ENCODE measurements around the gene TMPRSS7.

Gene TMPRSS7

DNA sequence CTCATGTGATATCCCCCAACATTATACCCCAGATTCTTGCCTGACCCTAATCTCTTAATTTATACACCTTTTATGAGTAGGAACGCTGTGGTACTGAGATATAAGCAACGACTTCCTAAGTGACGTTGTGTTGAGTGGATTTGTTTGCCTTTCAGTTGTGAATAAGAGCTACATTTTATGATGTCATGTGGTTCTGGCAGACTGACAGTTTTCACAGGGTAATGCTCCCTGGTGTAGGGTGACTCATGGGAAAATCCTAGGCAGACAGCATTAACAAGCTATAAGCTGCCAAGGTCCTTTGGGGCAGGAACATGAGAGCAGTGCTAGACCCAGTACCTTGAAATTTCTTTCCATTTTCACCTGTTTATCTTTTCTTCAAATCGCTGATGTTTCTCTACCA is 62.8 kb downstream of the TMPRSS7 start:
- DNase-seq (ENCODE audit: low spot score): peak; percentile 95

DNA sequence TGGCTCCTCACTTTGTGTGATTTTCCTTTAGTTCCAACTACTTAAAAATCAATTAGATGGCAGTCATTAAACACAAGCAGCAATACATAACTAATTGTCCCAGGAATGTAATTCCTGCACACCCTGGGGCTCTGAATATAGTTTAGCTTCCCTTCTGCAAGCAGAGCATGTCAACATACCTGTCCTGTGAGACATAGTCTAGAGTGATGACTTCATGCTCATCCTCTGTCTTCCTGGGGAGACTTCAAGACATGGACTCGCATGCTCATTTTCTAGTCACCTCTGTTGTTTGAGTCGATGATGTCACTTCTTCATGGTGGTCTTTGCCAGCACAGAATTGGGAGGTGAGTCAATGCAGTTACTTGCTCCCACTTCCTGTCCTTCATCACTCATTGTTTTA is 67.4 kb downstream of the TMPRSS7 start:
- DNase-seq (ENCODE audit: low spot score): peak; percentile 54

GRCh38 chr3:112104774-112105173 is 70.2 kb downstream of the TMPRSS7 start:
- DNase-seq (ENCODE audit: low spot score): no peak

- DNase-seq (ENCODE audit: low spot score): no peak
These were observed 74.8 kb downstream of the TMPRSS7 start for GRCh38 chr3:112109322-112109721.

DNA sequence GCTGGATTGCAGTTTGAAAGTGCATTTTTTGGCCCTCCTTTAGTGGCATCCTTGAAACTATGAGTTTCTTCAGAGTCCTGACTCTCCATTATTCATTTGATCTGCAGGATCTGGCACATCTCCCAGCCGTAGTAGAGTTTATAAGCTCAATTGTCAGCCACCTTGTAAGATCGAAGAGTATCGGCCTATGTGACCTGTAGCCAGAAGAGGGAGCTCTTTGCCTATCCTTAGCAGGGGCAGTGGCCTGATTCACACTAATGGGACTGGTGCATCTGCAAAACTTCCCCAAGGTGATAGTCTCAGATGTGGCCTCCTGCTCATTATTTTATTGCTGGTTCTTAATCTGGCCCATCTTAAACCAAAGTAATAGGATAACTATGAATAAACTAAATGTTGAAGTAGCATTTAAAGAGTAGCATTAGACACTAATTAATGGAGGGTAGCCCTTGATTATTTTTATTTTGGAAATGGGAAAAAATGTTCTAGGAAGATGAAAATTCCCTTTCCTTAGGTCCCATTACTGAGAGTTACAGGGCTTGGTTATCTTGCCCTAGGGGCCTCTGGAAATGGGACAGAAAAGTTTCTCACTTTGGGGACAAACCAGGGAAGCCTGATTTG is 77.4 kb downstream of the TMPRSS7 start:
- peak; percentile 79 for DNase-seq (ENCODE audit: low spot score)

GRCh38 chr3:112114576-112115160 is 80.1 kb downstream of the TMPRSS7 start:
- no peak for DNase-seq (ENCODE audit: low spot score)

GRCh38 chr3:112115161-112115739 is 80.7 kb downstream of the TMPRSS7 start:
- no peak for DNase-seq (ENCODE audit: low spot score)

- DNase-seq (ENCODE audit: low spot score): no peak
These were observed 81.4 kb downstream of the TMPRSS7 start for GRCh38 chr3:112115806-112116383.

- DNase-seq (ENCODE audit: low spot score): no peak
These were observed 82.2 kb downstream of the TMPRSS7 start for GRCh38 chr3:112116748-112117186.

GRCh38 chr3:112117415-112117814 is 82.9 kb downstream of the TMPRSS7 start:
- no peak for DNase-seq (ENCODE audit: low spot score)

DNA sequence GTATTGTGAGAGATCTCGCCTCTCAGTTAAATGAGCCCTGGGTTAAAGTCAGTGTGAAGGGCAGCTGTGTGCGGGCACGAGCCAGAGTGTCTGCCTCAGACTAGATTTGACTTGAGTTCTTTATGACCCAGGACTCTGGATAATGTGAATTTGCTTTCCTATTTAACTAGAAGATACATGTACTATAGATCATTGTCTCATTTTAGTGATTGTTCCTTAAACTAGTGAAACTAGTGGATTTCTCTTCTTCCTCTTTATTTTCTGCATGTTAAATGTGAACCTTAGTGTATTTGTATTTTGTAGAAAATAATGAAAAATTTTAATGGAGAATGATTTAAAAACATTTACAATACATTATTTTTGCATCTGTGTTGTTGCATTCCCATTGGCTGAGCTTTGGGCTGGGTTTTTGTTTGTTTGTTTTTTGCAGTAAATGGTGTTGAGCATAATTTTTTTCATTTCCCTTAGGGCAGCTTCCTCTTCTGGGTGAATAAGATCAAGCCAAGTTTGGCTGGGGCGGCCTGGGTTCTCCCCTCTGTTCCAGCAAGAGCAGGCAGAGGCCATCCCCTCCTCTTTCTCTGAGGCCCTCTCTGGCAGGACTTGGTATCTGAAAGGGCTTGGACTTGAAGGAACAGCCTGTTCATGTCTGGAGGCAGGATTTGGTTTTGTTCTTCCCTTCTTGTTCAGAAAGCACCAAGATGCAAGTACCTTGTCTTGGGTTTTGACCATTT is 83.5 kb downstream of the TMPRSS7 start:
- no peak for DNase-seq (ENCODE audit: low spot score)

DNA sequence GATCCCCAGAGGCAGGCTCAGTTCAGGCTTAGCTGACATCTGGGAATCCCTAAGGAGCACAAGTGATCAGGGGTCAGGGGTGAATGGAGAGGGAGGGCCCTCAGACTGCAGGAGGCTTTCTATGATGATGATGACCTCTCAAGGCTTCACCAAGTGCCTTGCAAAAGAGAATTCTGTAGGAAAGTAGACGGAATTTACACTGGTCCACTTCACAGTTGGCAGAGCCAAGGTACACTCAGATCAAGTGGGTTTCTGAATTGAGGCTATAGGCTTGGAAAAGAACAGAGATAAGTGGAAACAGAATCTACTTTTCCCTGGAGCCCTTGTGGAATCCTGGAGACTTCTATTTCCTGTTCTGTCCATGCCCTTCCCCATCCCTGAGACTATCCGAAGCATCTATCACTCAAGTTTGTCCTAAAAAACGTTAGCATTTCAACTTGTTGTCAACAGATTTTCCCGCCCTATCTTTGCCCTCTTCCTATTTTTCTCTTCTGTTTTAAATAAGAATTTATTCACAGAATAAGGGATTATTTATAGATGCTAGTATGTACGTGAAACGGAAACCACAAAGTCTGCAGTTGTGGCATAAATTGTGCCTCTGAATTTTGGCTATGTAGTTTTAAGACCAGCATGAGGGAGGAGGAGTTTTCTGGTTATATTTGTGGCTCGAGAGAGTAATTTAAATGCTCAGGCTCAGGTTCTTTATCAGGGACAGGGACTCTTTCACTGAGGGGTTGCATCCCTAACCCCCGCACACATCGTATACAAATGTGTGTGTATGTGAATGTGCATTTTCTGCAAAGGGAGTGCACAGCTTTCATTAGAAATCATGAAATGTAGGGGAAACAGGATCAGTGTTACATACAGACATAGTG is 85.7 kb downstream of the TMPRSS7 start:
- no peak for DNase-seq (ENCODE audit: low spot score)

GRCh38 chr3:112121577-112122547 is 87.3 kb downstream of the TMPRSS7 start:
- DNase-seq (ENCODE audit: low spot score): no peak

- DNase-seq (ENCODE audit: low spot score): no peak
These were observed 88.3 kb downstream of the TMPRSS7 start for GRCh38 chr3:112122870-112123269.

GRCh38 chr3:112123548-112123947 is 89.0 kb downstream of the TMPRSS7 start:
- no peak for DNase-seq (ENCODE audit: low spot score)

DNA sequence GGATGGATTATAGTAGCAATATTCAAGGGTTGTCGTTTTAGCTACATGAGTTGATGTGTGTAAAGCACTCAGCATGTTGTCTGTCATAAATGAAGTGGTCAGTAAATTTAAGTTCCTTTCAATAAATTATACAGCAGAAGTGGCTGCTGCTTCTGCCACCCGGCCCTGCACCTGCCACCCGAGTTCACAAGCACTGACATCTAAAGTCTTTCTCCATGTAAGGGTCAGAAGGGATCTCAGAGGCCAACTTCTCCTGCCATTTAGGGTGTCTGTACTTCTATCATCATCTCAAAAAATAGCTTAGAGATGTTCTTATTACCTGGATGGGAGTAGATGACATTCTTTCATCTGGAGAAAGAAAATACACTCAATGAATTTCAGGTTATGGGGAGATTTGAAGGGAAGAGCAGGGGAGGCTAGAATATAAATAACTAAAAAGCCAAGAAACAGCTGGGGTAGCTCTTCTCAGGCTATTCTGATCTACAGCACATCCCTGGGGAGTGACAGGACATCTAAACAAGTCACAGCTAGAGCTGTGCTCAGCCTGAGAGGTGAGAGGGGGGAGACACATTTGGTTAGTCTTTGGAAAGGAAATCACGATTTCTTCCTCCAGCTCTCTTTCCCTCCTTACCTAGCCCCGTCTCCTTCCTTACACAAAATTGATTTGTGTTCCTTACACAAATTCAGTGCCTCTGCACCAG is 90.5 kb downstream of the TMPRSS7 start:
- no peak for DNase-seq (ENCODE audit: low spot score)

- peak; percentile 26 for DNase-seq (ENCODE audit: low spot score)
These were observed 92.0 kb downstream of the TMPRSS7 start for GRCh38 chr3:112126511-112126911.

DNA sequence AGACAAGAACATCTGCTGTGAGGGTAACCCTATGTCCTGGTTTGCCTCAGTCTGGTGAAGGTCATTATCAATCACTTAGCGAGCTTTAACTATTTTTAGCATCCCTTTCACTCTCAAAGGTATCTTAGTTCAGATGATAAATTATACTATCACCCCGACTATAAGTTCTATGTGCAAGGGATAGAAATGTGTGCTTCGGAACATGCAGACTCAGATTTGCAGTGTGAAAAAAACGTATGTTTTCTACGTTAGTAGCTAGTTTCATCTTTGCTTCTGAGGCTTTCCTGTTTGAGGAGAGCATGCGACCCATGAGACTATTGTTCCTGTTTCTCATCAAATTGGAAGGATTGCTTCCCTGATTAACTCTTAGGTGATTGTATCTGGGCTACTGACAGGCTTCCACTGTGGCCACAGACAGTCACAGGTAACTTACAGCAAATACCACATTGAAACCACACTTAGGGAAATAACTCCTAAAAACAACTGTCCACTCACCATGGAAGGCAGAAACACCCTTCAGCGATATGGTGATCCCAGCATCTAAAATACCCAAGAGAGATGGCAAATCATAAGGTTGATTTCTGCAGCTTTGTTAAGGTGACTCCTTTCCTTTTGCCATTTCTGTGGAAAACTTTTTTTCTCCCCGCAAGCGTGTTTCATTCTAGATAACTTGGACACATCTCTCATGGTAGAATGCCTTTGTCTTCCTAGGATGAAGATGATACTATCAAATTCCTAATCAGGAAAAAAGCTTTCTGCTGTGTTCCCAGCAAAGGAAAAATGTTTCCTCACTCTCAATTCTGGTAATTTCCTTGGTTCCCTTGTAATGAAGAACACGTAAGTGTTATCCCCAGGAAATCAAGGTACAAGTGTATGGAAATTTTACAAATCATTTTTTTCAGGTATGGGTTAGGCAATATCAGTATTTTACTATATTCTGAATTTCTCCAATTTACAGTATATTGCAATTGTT is 93.3 kb downstream of the TMPRSS7 start:
- DNase-seq (ENCODE audit: low spot score): no peak
